Adrenal gland (tissue), 12 donors: ENCODE results near the gene TNFRSF4. TPM values are rescaled to one million over a fixed set of nuclear protein-coding genes. Genes with fewer than 3 reads are reported as not detected.

ENCODE experiments used
- DNase-seq, 7 donors: peaks; one replicate each; pipeline ENCODE4 v3.0.0-alpha.2; 2019 to 2020
- H3K27ac ChIP-seq, 5 donors: fragments of 200-600 bp; sonication (generic) in 4 of 5; 1 replicate in 3 of 5; 2 replicates in 2 of 5; pipeline versions ENCODE4 v1.5.1 to v1.8.0; 2016 to 2020; ENCODE audit warnings: mild to moderate bottlenecking in 1 of 5
- H3K27me3 ChIP-seq: fragments of 200-600 bp; 2 replicates; pipeline ENCODE4 v1.8.0; 2021
- H3K36me3 ChIP-seq, 2 donors: fragments of 200-600 bp; replicated peaks in 1 of 2; 1 replicate in 1 of 2; 2 replicates in 1 of 2; pipeline versions ENCODE4 v1.5.1 to v1.8.0; 2018 to 2022
- H3K4me1 ChIP-seq, 2 donors: fragments of 200-600 bp; replicated peaks in 1 of 2; 1 replicate in 1 of 2; 2 replicates in 1 of 2; pipeline versions ENCODE4 v1.5.1 to v1.8.0; 2018 to 2021
- H3K4me3 ChIP-seq, 4 donors: fragments of 200-600 bp; sonication (generic) in 3 of 4; one replicate each; pipeline ENCODE4 v1.5.1; 2016 to 2018
- H3K9me3 ChIP-seq, 3 donors: fragments of 200-600 bp; sonication (generic) in 1 of 3; replicated peaks in 1 of 3; 1 replicate in 2 of 3; 2 replicates in 1 of 3; pipeline versions ENCODE4 v1.5.1 to v1.8.0; 2016 to 2021
- POLR2A ChIP-seq, 2 donors: fragments of 450-650 bp; IDR thresholded peaks; one replicate each; pipeline ENCODE4 v1.6.1; 2017; ENCODE audit warnings: antibody characterized with exemption in 2 of 2, mild to moderate bottlenecking in 2 of 2, moderate library complexity in 1 of 2
- WGBS, 4 donors: extraction: QIAGEN DNeasy Blood & Tissue Kit in 2 of 4; methylation state at CpG; one replicate each; pipeline versions ENCODE4 v1.1.5 to v1.1.7; 2013 to 2017; 5-methylcytosine and 5-hydroxymethylcytosine counted together
- intact Hi-C, 2 donors: fragments of 100-400 bp; cut with DNase I; formaldehyde crosslinking; loops; one replicate each; pipeline versions ENCODE4 v1.14.1 to v1.15.0; 2022 to 2023
- polyA plus RNA-seq, 3 donors: library from polyadenylated mRNA; stranded (reverse); fragments of 200-250 nt in 2 of 3; fragments of 350-450 nt in 1 of 3; fragmentation: Illumina TruSeq in 1 of 3; extraction: RNeasy Lipid Tissue Mini Kit (QIAGEN cat#74804) in 1 of 3; gene quantifications; one replicate each; pipeline ENCODE4 v1.2.3, GENCODE V29; 2013 to 2014
- total RNA-seq, 9 donors: library from RNA; depleted of rRNA in 4 of 9; stranded (reverse); fragments of >200 nt in 4 of 9; fragments of 120-200 nt in 1 of 9; fragmentation: NEBNext Ultra II Directional in 1 of 9; extraction: Animal tissue kit (Norgen Biotek cat#: 25700) in 1 of 9; gene quantifications; one replicate each; pipeline versions ENCODE4 v1.1.0 to v1.2.4, GENCODE V29; 2013 to 2023
- TF ChIP-seq, protein P1 (sequence below), 6 experiments: fragments of 450-650 bp in 4 of 6; fragments of 200-600 bp in 2 of 6; sonication (generic) in 1 of 6; IDR thresholded peaks; 1 replicate in 5 of 6; 2 replicates in 1 of 6; pipeline versions ENCODE4 v1.5.1 to v1.8.0; 2016 to 2021; ENCODE audit warnings: antibody characterized with exemption in 6 of 6, mild to moderate bottlenecking in 2 of 6, moderate library complexity in 1 of 6
- donor health status: healthy with polysubstance abuse.
- donor health status: Bipolar disorder and iron deficiency.
- donor health status: DM: yes; HTN: yes; CAD: no.
- donor health status: DM: no; HTN: no; CAD: no.
- donor health status: DM: no; HTN: no; CAD: no.
- donor health status: DM: yes; HTN: yes; CAD: no.

TNFRSF4 gene
- total and polyA plus RNA-seq, 12 donors, result 0.32 to 6.9 (median 1.1) TPM; not detected in 2

DNA sequence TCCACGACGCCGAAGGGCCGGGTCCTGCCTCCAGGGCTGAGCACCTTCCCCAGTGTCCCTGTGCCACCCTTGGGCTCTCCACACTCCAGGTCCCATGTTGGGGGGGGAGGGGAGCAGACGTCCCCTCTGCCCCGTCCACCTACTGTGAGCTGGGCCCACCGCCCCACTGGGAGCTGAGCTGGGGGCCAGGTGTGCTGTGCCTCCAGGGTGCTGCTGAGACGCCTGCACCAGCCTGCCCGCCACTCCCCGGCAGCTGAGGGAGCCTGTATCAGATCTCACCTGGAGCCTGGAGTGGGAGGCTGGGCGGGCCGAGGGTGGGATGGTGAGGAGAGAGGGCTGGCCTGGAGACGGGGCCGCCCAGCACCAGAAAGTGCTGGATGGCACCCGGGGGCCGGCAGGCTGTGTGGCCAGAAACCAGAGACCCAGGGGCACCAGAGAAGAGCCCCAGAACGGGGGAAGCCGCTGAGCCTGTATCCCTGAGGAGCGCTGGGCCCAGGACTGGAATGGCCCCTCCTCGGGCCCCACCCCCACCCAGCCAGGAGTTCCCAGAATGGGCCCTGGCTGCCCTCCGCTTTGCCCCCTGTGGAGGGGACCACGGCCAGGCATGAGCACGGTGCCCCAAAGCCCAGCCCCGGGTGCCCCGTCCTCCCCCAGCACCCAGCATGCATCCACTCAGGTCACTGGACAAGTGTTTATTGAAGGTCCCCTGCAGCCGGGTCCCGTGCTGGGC, 11.0 kb downstream of the TNFRSF4 start:
- Histone ChIP-seq H3K27me3 (peaks cover 44% of the 10 kb centered on the region), H3K27ac (no peak overlapping the region), H3K4me3 (no peak overlapping the region), H3K36me3 (no peaks in the 10 kb centered on the region), H3K9me3 (no peaks in the 10 kb centered on the region), H3K4me1 (peaks cover 1 to 8% of the 10 kb centered on the region in 2 donors)
- DNase-seq, result no peak
- intact Hi-C loops, result no loop called here
- TF ChIP-seq, protein P1, sequence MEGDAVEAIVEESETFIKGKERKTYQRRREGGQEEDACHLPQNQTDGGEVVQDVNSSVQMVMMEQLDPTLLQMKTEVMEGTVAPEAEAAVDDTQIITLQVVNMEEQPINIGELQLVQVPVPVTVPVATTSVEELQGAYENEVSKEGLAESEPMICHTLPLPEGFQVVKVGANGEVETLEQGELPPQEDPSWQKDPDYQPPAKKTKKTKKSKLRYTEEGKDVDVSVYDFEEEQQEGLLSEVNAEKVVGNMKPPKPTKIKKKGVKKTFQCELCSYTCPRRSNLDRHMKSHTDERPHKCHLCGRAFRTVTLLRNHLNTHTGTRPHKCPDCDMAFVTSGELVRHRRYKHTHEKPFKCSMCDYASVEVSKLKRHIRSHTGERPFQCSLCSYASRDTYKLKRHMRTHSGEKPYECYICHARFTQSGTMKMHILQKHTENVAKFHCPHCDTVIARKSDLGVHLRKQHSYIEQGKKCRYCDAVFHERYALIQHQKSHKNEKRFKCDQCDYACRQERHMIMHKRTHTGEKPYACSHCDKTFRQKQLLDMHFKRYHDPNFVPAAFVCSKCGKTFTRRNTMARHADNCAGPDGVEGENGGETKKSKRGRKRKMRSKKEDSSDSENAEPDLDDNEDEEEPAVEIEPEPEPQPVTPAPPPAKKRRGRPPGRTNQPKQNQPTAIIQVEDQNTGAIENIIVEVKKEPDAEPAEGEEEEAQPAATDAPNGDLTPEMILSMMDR (IDR thresholded peaks at IDR 0.05), result no peak
- no peak for TF ChIP-seq POLR2A (IDR thresholded peaks at IDR 0.05)
- WGBS, 4 donors, result 70 to 74% methylated on average over 25 to 27 of the region's 27 CpGs; no CpG with 5 or more reads in 2 of the 4 donors

DNA sequence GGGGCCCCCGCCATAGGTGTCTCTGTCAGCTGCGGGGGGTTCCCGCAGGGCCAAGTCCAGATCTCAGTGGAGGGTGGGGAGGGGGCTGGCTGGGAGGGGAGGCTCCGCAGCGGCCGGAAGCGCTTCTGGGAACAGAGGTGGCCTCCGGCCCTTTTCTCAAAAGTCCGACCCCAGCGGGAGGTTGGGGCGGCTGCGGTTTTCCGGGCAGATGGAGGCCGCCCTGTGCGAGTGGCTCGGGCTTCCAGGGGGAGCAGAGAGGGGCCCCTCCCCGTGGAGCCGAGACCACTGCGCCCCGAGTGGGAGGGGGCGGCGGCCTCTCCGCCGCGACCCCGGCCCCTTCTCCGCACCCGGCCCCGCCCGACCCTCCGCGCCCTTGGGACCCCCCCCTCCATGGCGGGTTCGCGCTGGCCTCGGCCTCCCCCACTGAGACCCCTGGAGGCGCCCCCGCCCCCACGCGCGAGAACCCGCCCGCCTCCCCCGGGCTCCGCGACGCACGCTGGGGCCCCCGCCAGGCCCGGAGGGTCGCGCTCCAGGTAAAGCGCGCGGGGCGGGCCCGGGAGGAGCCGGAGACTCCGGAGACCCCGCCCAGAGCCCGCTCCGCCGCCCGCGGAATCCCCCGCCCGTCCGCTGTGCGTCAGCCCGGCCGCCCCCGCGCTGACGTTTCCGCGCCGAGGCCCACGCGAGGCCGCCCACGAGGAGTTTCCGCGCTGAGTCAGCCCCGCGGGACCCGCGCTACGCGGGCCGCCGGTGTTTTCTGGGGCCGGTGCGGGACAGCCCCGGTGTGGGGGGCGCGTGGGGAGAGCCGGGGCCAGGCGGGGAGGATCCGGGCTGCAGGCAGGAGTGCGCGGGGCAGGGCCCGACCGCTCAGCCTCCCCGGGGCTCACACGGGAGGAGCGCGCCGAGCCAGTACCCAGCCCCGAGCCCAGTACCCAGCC, 12.8 kb downstream of the TNFRSF4 start:
- Histone ChIP-seq H3K4me3 (peak overlapping the region in 1 of 4 donors; percentile 69), H3K27ac (no peak overlapping the region), H3K27me3 (peaks cover 27% of the 10 kb centered on the region), H3K36me3 (no peaks in the 10 kb centered on the region), H3K4me1 (peaks cover 0 to 8% of the 10 kb centered on the region in 2 donors), H3K9me3 (no peaks in the 10 kb centered on the region)
- TF ChIP-seq, protein P1 (IDR thresholded peaks at IDR 0.05), result no peak
- no peak for TF ChIP-seq POLR2A (IDR thresholded peaks at IDR 0.05)
- DNase-seq, result peak in 3 of 7 donors; percentile 12 to 28 (median 19)
- intact Hi-C loops, result no loop called here
- WGBS, 4 donors, result 0 to 16% (median 3%) methylated on average over 1 to 109 of the region's 109 CpGs

DNA sequence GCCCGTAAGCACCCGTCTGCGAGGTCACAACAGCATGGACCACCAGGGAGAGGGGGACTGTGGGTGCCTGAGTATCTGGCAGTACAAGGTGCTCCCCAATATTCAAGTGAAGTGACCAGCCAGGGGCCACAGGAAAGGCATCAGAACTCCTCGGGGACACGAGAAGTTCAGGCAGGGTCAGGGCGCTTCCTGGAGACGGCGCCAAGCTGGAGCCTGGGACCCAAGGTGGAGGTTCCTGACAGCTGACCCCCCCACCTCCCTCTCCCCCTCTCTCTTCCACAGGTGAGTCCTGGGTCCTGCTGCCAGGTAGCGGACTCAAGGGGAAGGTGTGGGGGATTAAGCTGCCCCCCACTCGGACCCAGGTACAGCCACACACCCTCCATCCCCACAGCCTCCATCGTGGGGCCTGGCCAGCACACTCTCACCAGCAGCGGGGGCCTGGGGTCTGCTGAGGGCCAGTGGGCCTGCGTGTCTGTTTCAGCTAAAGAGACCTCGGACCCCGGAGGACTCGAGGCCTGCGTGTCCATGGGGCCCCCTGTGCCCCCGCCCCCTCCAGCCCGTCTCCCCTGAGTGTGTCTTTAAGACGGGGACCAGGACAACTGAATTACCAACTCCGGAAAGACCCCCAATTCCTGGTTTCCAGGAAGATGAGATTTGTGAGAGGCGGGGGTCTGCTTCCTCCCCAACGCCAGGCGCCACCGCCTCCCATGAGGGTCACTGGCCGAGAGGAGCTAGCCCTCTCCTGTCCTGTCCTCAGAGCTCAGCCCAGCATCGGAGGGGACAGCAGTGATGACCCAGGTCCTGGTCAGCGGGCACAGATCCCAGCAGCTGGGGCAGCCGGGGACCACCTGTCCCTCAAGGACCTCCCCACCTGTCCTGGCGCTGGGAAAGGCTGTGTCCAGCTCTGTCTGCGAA, 13.7 kb downstream of the TNFRSF4 start:
- H3K4me1 ChIP-seq, result peaks cover 0 to 8% of the 10 kb centered on the region in 2 donors
- H3K36me3 ChIP-seq, result no peaks in the 10 kb centered on the region
- TF ChIP-seq POLR2A (IDR thresholded peaks at IDR 0.05), result no peak
- TF ChIP-seq, protein P1 (IDR thresholded peaks at IDR 0.05), result no peak
- intact Hi-C loops, result no loop called here
- no peak overlapping the region for H3K27ac ChIP-seq
- WGBS, 4 donors, result 76 to 85% (median 78%) methylated on average over 15 to 31 of the region's 31 CpGs
- DNase-seq, result peak in 2 of 7 donors; percentile 5 to 10
- no peaks in the 10 kb centered on the region for H3K9me3 ChIP-seq
- peaks cover 19% of the 10 kb centered on the region for H3K27me3 ChIP-seq
- no peak overlapping the region for H3K4me3 ChIP-seq
